Colonic mucosa (tissue), 4 donors: ENCODE measurements around the gene UBE2D2. TPM values are rescaled to one million over a fixed set of nuclear protein-coding genes. Genes with fewer than 3 reads are reported as not detected.
"Not testable (repeated sequence)": the region's sequence is repeated elsewhere in the genome, so short reads cannot be mapped to it uniquely, and the experiment has no call there.

Source experiments
- DNase-seq: peaks from one replicate; pipeline ENCODE4 v3.0.0-alpha.2; 2020
- H3K27ac ChIP-seq: fragments of 200-600 bp; one replicate; pipeline ENCODE4 v1.8.0; 2021
- H3K27me3 ChIP-seq: fragments of 200-600 bp; one replicate; pipeline ENCODE4 v1.8.0; 2021
- H3K36me3 ChIP-seq: fragments of 200-600 bp; one replicate; pipeline ENCODE4 v1.8.0; 2021
- H3K4me1 ChIP-seq: fragments of 200-600 bp; one replicate; pipeline ENCODE4 v1.8.0; 2021; ENCODE audit warnings: mild to moderate bottlenecking
- H3K4me3 ChIP-seq: fragments of 200-600 bp; one replicate; pipeline ENCODE4 v1.8.0; 2021
- H3K9ac ChIP-seq, 2 donors: one replicate each; pipeline ENCODE4 v1.7.0; 2013; ENCODE audit warnings: control low read depth in 2 of 2, low read depth in 2 of 2, low read length in 2 of 2
- H3K9me3 ChIP-seq: fragments of 200-600 bp; one replicate; pipeline ENCODE4 v1.8.0; 2021
- CTCF ChIP-seq: fragments of 200-600 bp; IDR thresholded peaks from one replicate; pipeline ENCODE4 v1.8.0; 2022; ENCODE audit warnings: antibody characterized with exemption, mild to moderate bottlenecking
- intact Hi-C: fragments of 100-400 bp; cut with DNase I; formaldehyde crosslinking; loops from one replicate; pipeline ENCODE4 v1.14.1; 2022
- total RNA-seq, 2 donors: library from RNA; stranded (reverse); fragmentation: NEBNext Ultra II Directional in 1 of 2; extraction: Animal tissue kit (Norgen Biotek cat#: 25700) in 1 of 2; gene quantifications; one replicate each; pipeline ENCODE4 v1.2.1, GENCODE V29; 2021
- donor health status: healthy.
- donor health status: DM: no; HTN: no; CAD: no.
- donor health status: DM: no; HTN: no; CAD: no.

UBE2D2 gene
- total RNA-seq, 2 donors from 2014 or later: 146 to 155 TPM

GRCh38 chr5:139593716-139594319 lies 32.7 kb downstream of the UBE2D2 start:
- Histone ChIP-seq H3K27ac (no peak overlapping the region), H3K4me3 (no peak overlapping the region), H3K4me1 (no peaks in the 10 kb centered on the region), H3K36me3 (no peaks in the 10 kb centered on the region), H3K9me3 (no peaks in the 10 kb centered on the region), H3K9ac (no peak overlapping the region), H3K27me3 (no peaks in the 10 kb centered on the region)
- no peak for TF ChIP-seq CTCF
- DNase-seq: no peak
- intact Hi-C loops: no loop called here

- Histone ChIP-seq H3K9me3 (no peaks in the 10 kb centered on the region), H3K4me3 (no peak overlapping the region), H3K4me1 (no peaks in the 10 kb centered on the region), H3K27me3 (no peaks in the 10 kb centered on the region), H3K36me3 (peaks cover 8% of the 10 kb centered on the region), H3K9ac (no peak overlapping the region), H3K27ac (no peak overlapping the region)
- no peak for TF ChIP-seq CTCF
- no peak for DNase-seq
- intact Hi-C loops: no loop called here
Observed at GRCh38 chr5:139597134-139597533, 36.0 kb downstream of the UBE2D2 start.

- H3K9me3 ChIP-seq, H3K4me1 ChIP-seq, intact Hi-C loops, H3K27ac ChIP-seq, H3K4me3 ChIP-seq, H3K9ac ChIP-seq, H3K27me3 ChIP-seq, DNase-seq, H3K36me3 ChIP-seq: not testable (repeated sequence)
Observed at GRCh38 chr5:139598601-139598965, 37.4 kb downstream of the UBE2D2 start.

GRCh38 chr5:139600336-139600949 lies 39.3 kb downstream of the UBE2D2 start:
- no peaks in the 10 kb centered on the region for H3K27me3 ChIP-seq
- no peaks in the 10 kb centered on the region for H3K4me1 ChIP-seq
- TF ChIP-seq CTCF: no peak
- peaks cover 8% of the 10 kb centered on the region for H3K36me3 ChIP-seq
- intact Hi-C loops: no loop called here
- H3K9me3 ChIP-seq: no peaks in the 10 kb centered on the region
- no peak for DNase-seq
- H3K4me3 ChIP-seq: no peak overlapping the region
- no peak overlapping the region for H3K27ac ChIP-seq
- no peak overlapping the region for H3K9ac ChIP-seq

GRCh38 chr5:139601429-139601828 lies 40.3 kb downstream of the UBE2D2 start:
- no peak overlapping the region for H3K4me3 ChIP-seq
- intact Hi-C loops: no loop called here
- no peaks in the 10 kb centered on the region for H3K9me3 ChIP-seq
- peaks cover 8% of the 10 kb centered on the region for H3K36me3 ChIP-seq
- H3K4me1 ChIP-seq: peaks cover 2% of the 10 kb centered on the region
- no peaks in the 10 kb centered on the region for H3K27me3 ChIP-seq
- no peak for DNase-seq
- TF ChIP-seq CTCF: no peak
- no peak overlapping the region for H3K27ac ChIP-seq
- no peak overlapping the region for H3K9ac ChIP-seq

GRCh38 chr5:139601948-139602347 lies 40.8 kb downstream of the UBE2D2 start:
- H3K36me3 ChIP-seq, H3K4me1 ChIP-seq, H3K4me3 ChIP-seq, H3K27ac ChIP-seq, H3K9me3 ChIP-seq, H3K27me3 ChIP-seq, intact Hi-C loops, DNase-seq, H3K9ac ChIP-seq: not testable (repeated sequence)
